IMR-90 (cell line): ENCODE results near the gene VPS52.

Experiments used
- BHLHE40 ChIP-seq: fragments of 150-350 bp; IDR thresholded peaks from 2 replicates; pipeline ENCODE4 v1.6.1; 2016; ENCODE audit warnings: mild to moderate bottlenecking, low read depth, low read length
- CEBPB ChIP-seq: IDR thresholded peaks from 2 replicates; pipeline ENCODE4 v1.6.1; 2012; ENCODE audit warnings: low read depth, low read length, improper control_type of control experiment
- FOS ChIP-seq: fragments of 150-350 bp; IDR thresholded peaks from 2 replicates; pipeline ENCODE4 v1.6.1; 2016; ENCODE audit warnings: low read depth, low read length
- MAFK ChIP-seq: IDR thresholded peaks from 2 replicates; pipeline ENCODE4 v1.6.1; 2012; ENCODE audit warnings: low read depth, low read length, improper control_type of control experiment
- MAZ ChIP-seq: IDR thresholded peaks from 2 replicates; pipeline ENCODE4 v1.6.1; 2012; ENCODE audit warnings: low read depth, mild to moderate bottlenecking, low read length, improper control_type of control experiment, moderate library complexity, borderline replicate concordance
- MXI1 ChIP-seq: IDR thresholded peaks from 2 replicates; pipeline ENCODE4 v1.6.1; 2012; ENCODE audit warnings: low read depth, mild to moderate bottlenecking, low read length, moderate library complexity, borderline replicate concordance
- NFE2L2 ChIP-seq: fragments of 150-350 bp; IDR thresholded peaks from 2 replicates; pipeline ENCODE4 v1.6.1; 2016; ENCODE audit warnings: low read depth, mild to moderate bottlenecking, low read length
- POLR2A ChIP-seq: IDR thresholded peaks from 2 replicates; pipeline ENCODE4 v1.6.1; 2012; ENCODE audit warnings: mild to moderate bottlenecking, low read depth, low read length
- RAD21 ChIP-seq: IDR thresholded peaks from 2 replicates; pipeline ENCODE4 v1.6.1; 2012; ENCODE audit warnings: low read length, improper control_type of control experiment
- RCOR1 ChIP-seq: IDR thresholded peaks from 2 replicates; pipeline ENCODE4 v1.6.1; 2012; ENCODE audit warnings: mild to moderate bottlenecking, low read length, improper control_type of control experiment; ENCODE audit not compliant: insufficient replicate concordance
- RFX5 ChIP-seq: IDR thresholded peaks from 2 replicates; pipeline ENCODE4 v1.8.0; 2012; ENCODE audit warnings: low read depth, mild to moderate bottlenecking, low read length, moderate library complexity
- SMC3 ChIP-seq: fragments of 150-350 bp; IDR thresholded peaks from 2 replicates; pipeline ENCODE4 v1.6.1; 2016; ENCODE audit warnings: low read depth, mild to moderate bottlenecking, antibody characterized with exemption, low read length, moderate library complexity
- TF ChIP-seq, protein P1 (sequence below): conservative IDR thresholded peaks from 2 replicates; pipeline ENCODE4 v1.5.1; 2012; ENCODE audit warnings: mild to moderate bottlenecking, low read depth, low read length, improper control_type of control experiment

GRCh38 chr6:33304216-33304615 lies 32.5 kb upstream of the VPS52 start:
- no peak for TF ChIP-seq BHLHE40
- TF ChIP-seq, protein P1, sequence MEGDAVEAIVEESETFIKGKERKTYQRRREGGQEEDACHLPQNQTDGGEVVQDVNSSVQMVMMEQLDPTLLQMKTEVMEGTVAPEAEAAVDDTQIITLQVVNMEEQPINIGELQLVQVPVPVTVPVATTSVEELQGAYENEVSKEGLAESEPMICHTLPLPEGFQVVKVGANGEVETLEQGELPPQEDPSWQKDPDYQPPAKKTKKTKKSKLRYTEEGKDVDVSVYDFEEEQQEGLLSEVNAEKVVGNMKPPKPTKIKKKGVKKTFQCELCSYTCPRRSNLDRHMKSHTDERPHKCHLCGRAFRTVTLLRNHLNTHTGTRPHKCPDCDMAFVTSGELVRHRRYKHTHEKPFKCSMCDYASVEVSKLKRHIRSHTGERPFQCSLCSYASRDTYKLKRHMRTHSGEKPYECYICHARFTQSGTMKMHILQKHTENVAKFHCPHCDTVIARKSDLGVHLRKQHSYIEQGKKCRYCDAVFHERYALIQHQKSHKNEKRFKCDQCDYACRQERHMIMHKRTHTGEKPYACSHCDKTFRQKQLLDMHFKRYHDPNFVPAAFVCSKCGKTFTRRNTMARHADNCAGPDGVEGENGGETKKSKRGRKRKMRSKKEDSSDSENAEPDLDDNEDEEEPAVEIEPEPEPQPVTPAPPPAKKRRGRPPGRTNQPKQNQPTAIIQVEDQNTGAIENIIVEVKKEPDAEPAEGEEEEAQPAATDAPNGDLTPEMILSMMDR, result no peak
- TF ChIP-seq RCOR1, result no peak
- TF ChIP-seq POLR2A, result no peak
- no peak for TF ChIP-seq MAZ
- no peak for TF ChIP-seq MXI1
- no peak for TF ChIP-seq NFE2L2
- TF ChIP-seq CEBPB, result no peak
- no peak for TF ChIP-seq MAFK
- TF ChIP-seq RFX5, result no peak
- TF ChIP-seq FOS, result no peak
- no peak for TF ChIP-seq SMC3
- TF ChIP-seq RAD21, result no peak
